NT2/D1 (cell line): ENCODE measurements around the gene UCKL1.

Source experiments
- YY1 ChIP-seq: IDR thresholded peaks from 2 replicates; pipeline ENCODE4 v1.6.1; 2011; ENCODE audit not compliant: insufficient read length, insufficient read depth
- ZNF274 ChIP-seq: IDR thresholded peaks from 2 replicates; pipeline ENCODE4 v1.6.1; 2011; ENCODE audit warnings: mild to moderate bottlenecking, low read depth, low read length

DNA sequence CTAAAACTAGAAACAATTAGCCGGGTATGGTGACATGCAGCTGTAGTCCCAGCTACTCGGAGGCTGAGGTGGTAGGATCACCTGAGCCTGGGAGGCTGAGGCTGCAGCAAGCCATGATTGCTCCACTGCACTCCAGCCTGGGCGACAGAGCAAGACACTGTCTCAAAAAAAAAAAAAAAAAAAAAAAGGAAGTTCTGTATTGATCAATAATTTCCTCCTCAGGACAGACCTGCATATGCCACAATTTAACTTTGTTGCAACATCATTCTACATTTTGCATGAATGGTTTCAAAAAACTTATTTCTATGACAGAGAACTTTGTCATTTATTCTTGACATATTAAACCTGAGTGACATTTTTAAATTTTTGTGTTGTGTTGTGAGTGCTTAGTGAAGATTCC lies 55.8 kb downstream of the UCKL1 start:
- no peak for TF ChIP-seq YY1
- TF ChIP-seq ZNF274: no peak
